SK-N-SH (cell line): ENCODE data around the gene BCL11B. TPM values are rescaled to one million over a fixed set of nuclear protein-coding genes. Genes with fewer than 3 reads are reported as not detected.

Experiments
- CTCF ChIA-PET: fragments of 300-600, 350-600 bp; formaldehyde crosslinking; extraction: SDS; loops from one replicate; lab custom pipeline; 2021; lab: Yijun Ruan, JAX
- POLR2A ChIA-PET: fragments of 350-600 bp; sonication (Branson Sonifier 250); formaldehyde crosslinking; extraction: SDS; loops from one replicate; lab custom pipeline; 2020; ENCODE audit warnings: antibody characterized with exemption, inconsistent platforms; lab: Yijun Ruan, JAX
- DNase-seq: peaks from one replicate; pipeline ENCODE4 v3.0.0; 2012
- H2AFZ ChIP-seq: fragments of 200-600 bp; sonication (generic); 2 replicates; pipeline ENCODE4 v1.8.1; 2016; ENCODE audit warnings: antibody characterized with exemption, mild to moderate bottlenecking, low read depth
- H3F3A ChIP-seq: fragments of 200-600 bp; sonication (generic); replicated peaks from 2 replicates; pipeline ENCODE3; 2016; ENCODE audit warnings: antibody characterized with exemption, mild to moderate bottlenecking; ENCODE audit not compliant: insufficient read depth
- H3K27ac ChIP-seq, 2 experiments: fragments of 200-500 bp in 1 of 2; fragments of 200-600 bp in 1 of 2; sonication (Bioruptor generic) in 1 of 2; sonication (generic), shearing (Covaris generic) in 1 of 2; 2 replicates each; pipeline versions ENCODE4 v1.5.1 to v1.6.1; 2014 to 2016; ENCODE audit warnings: low read depth in 2 of 2, inconsistent platforms in 1 of 2, low read length in 1 of 2, mild to moderate bottlenecking in 1 of 2, mixed read lengths in 1 of 2
- H3K27me3 ChIP-seq: fragments of 200-600 bp; sonication (generic), shearing (Covaris generic); 2 replicates; pipeline ENCODE4 v1.6.1; 2016; ENCODE audit warnings: mixed run types; ENCODE audit not compliant: insufficient read depth
- H3K36me3 ChIP-seq, 2 experiments: fragments of 200-500 bp in 1 of 2; fragments of 200-600 bp in 1 of 2; sonication (Bioruptor generic) in 1 of 2; sonication (generic) in 1 of 2; replicated peaks in 1 of 2; 2 replicates each; pipeline versions ENCODE3 to v1.5.1; 2014 to 2016; ENCODE audit warnings: low read length in 1 of 2, mild to moderate bottlenecking in 1 of 2; ENCODE audit not compliant: insufficient read depth in 2 of 2, control insufficient read depth in 1 of 2
- H3K4me1 ChIP-seq, 2 experiments: fragments of 200-500 bp in 1 of 2; fragments of 200-600 bp in 1 of 2; sonication (Bioruptor generic) in 1 of 2; sonication (generic), shearing (Covaris generic) in 1 of 2; 2 replicates each; pipeline versions ENCODE4 v1.5.1 to v1.6.1; 2014 to 2016; ENCODE audit warnings: low read depth in 1 of 2, low read length in 1 of 2, mixed run types in 1 of 2; ENCODE audit not compliant: insufficient read depth in 2 of 2, control insufficient read depth in 1 of 2
- H3K4me2 ChIP-seq: fragments of 200-600 bp; sonication (generic), shearing (Covaris generic); 2 replicates; pipeline ENCODE4 v1.6.1; 2017; ENCODE audit warnings: mixed run types
- H3K4me3 ChIP-seq, 2 experiments: fragments of 200-500 bp in 1 of 2; fragments of 200-600 bp in 1 of 2; sonication (Bioruptor generic) in 1 of 2; sonication (generic), shearing (Covaris generic) in 1 of 2; 2 replicates each; pipeline versions ENCODE4 v1.5.1 to v1.8.1; 2014 to 2016; ENCODE audit warnings: low read depth in 2 of 2, inconsistent platforms in 1 of 2, low read length in 1 of 2, mild to moderate bottlenecking in 1 of 2, mixed read lengths in 1 of 2, moderate library complexity in 1 of 2
- H3K79me2 ChIP-seq: fragments of 200-600 bp; sonication (generic); 2 replicates; pipeline ENCODE4 v1.8.1; 2017; ENCODE audit warnings: mild to moderate bottlenecking; ENCODE audit not compliant: insufficient read depth
- H3K9ac ChIP-seq: fragments of 200-600 bp; sonication (generic); 2 replicates; pipeline ENCODE4 v1.6.1; 2017; ENCODE audit warnings: mixed run types
- H3K9me2 ChIP-seq: fragments of 200-600 bp; sonication (generic); 2 replicates; pipeline ENCODE4 v1.6.1; 2017; ENCODE audit warnings: mixed run types
- H3K9me3 ChIP-seq: fragments of 200-600 bp; sonication (generic); 2 replicates; pipeline ENCODE4 v1.6.1; 2017; ENCODE audit warnings: mixed run types, mild to moderate bottlenecking, moderate library complexity
- H4K20me1 ChIP-seq: fragments of 200-600 bp; sonication (generic); 2 replicates; pipeline ENCODE4 v1.6.1; 2017; ENCODE audit warnings: mild to moderate bottlenecking, mixed run types; ENCODE audit not compliant: insufficient read depth
- CHD2 ChIP-seq: fragments of 150-350 bp; IDR thresholded peaks from 2 replicates; pipeline ENCODE4 v1.6.1; 2018; ENCODE audit warnings: low read length; ENCODE audit not compliant: partially characterized antibody
- ELF1 ChIP-seq: IDR thresholded peaks from 2 replicates; pipeline ENCODE4 v1.4.0; 2012
- EP300 ChIP-seq, 2 experiments: IDR thresholded peaks; 2 replicates each; pipeline versions ENCODE4 v1.4.0 to v1.6.1; 2012; ENCODE audit warnings: borderline replicate concordance in 1 of 2, low read depth in 1 of 2, low read length in 1 of 2
- EZH2phosphoT487 ChIP-seq: fragments of 200-600 bp; sonication (generic); IDR thresholded peaks from 2 replicates; pipeline ENCODE4 v1.6.1; 2017; ENCODE audit warnings: low read depth, mixed run types, mild to moderate bottlenecking, antibody characterized with exemption, moderate library complexity, borderline replicate concordance
- FOXJ3 ChIP-seq: sonication (generic); formaldehyde crosslinking; IDR thresholded peaks from 2 replicates; pipeline ENCODE4 v1.5.1; 2020; ENCODE audit warnings: mild to moderate bottlenecking, missing genetic modification reagents
- FOXM1 ChIP-seq: IDR thresholded peaks from 2 replicates; pipeline ENCODE4 v1.4.0; 2012; ENCODE audit warnings: low read depth, mild to moderate bottlenecking
- JUND ChIP-seq: IDR thresholded peaks from 2 replicates; pipeline ENCODE4 v1.4.0; 2012
- MAX ChIP-seq: IDR thresholded peaks from 2 replicates; pipeline ENCODE4 v1.4.0; 2012; ENCODE audit warnings: low read depth
- MXI1 ChIP-seq: IDR thresholded peaks from 2 replicates; pipeline ENCODE4 v1.6.1; 2012; ENCODE audit warnings: mild to moderate bottlenecking, low read depth, low read length, improper control_type of control experiment
- NRF1 ChIP-seq: IDR thresholded peaks from 2 replicates; pipeline ENCODE4 v1.6.1; 2012; ENCODE audit warnings: low read depth, mild to moderate bottlenecking, low read length
- POLR2AphosphoS5 ChIP-seq: IDR thresholded peaks from 2 replicates; pipeline ENCODE4 v1.6.1; 2012; ENCODE audit warnings: low read depth, low read length
- RAD21 ChIP-seq: IDR thresholded peaks from 2 replicates; pipeline ENCODE4 v1.6.1; 2012; ENCODE audit warnings: mild to moderate bottlenecking, low read length
- RFX5 ChIP-seq: IDR thresholded peaks from 2 replicates; pipeline ENCODE4 v1.6.1; 2012; ENCODE audit warnings: mild to moderate bottlenecking, improper control_type of control experiment, low read length
- RXRA ChIP-seq: IDR thresholded peaks from 2 replicates; pipeline ENCODE4 v1.4.0; 2012; ENCODE audit warnings: low read depth, mild to moderate bottlenecking, borderline replicate concordance
- SIN3A ChIP-seq: IDR thresholded peaks from 2 replicates; pipeline ENCODE4 v1.6.1; 2012; ENCODE audit warnings: low read depth, mild to moderate bottlenecking, low read length, moderate library complexity, borderline replicate concordance
- TAF1 ChIP-seq: IDR thresholded peaks from 2 replicates; pipeline ENCODE4 v1.6.1; 2012; ENCODE audit warnings: low read depth, mild to moderate bottlenecking, low read length, moderate library complexity, borderline replicate concordance
- TEAD4 ChIP-seq: IDR thresholded peaks from 2 replicates; pipeline ENCODE4 v1.4.0; 2012; ENCODE audit warnings: mild to moderate bottlenecking, borderline replicate concordance; ENCODE audit not compliant: insufficient read depth
- USF1 ChIP-seq: IDR thresholded peaks from 2 replicates; pipeline ENCODE4 v1.4.0; 2012; ENCODE audit warnings: low read depth, borderline replicate concordance
- USF2 ChIP-seq: fragments of 150-350 bp; IDR thresholded peaks from 2 replicates; pipeline ENCODE4 v1.6.1; 2017; ENCODE audit warnings: antibody characterized with exemption, low read length, low read depth, borderline replicate concordance
- YY1 ChIP-seq: IDR thresholded peaks from 2 replicates; pipeline ENCODE4 v1.4.0; 2012; ENCODE audit warnings: low read depth, mild to moderate bottlenecking
- WGBS: methylation state at CpG from one replicate; pipeline ENCODE4 v1.1.6; 2017; ENCODE audit warnings: low lambda C conversion rate; 5-methylcytosine and 5-hydroxymethylcytosine counted together
- polyA plus RNA-seq, 3 experiments: library from polyadenylated mRNA; depleted of rRNA; stranded (reverse); fragments of >200 nt; gene quantifications; 2 replicates each; pipeline ENCODE4 v1.2.3, GENCODE V29; 2012

BCL11B gene
- polyA plus RNA-seq, 1 of the 3 experiments (the other 2 are of a cell fraction), result not detected

- no peaks in the 10 kb centered on the region for H3F3A ChIP-seq
- no peaks in the 10 kb centered on the region; the same call in 1 of the 2 replicates for H3K9me3 ChIP-seq
- no peak overlapping the region for H2AFZ ChIP-seq
- no peak overlapping the region for H3K27ac ChIP-seq
- H3K4me3 ChIP-seq, result no peak overlapping the region
- no peaks in the 10 kb centered on the region for H4K20me1 ChIP-seq
- H3K27me3 ChIP-seq, result peaks cover 5% of the 10 kb centered on the region; the same call in 1 of the 2 replicates
- ChIA-PET CTCF (interaction anchor here (0.7 kb wide), 1 partner anchor 1634 kb away, joined by 3 read pairs; no protein-coding TSS in a partner anchor), POLR2A (no interaction called here)
- no peak overlapping the region for H3K4me2 ChIP-seq
- H3K79me2 ChIP-seq, result no peaks in the 10 kb centered on the region
- DNase-seq, result no peak
- no peaks in the 10 kb centered on the region for H3K9me2 ChIP-seq
- no peak for TF ChIP-seq ELF1
- TF ChIP-seq TEAD4, result no peak
- TF ChIP-seq JUND, result no peak
- no peak for TF ChIP-seq RFX5
- TF ChIP-seq MAX, result no peak
- TF ChIP-seq SIN3A, result no peak
- no peak for TF ChIP-seq YY1
- no peak for TF ChIP-seq FOXJ3 (CRISPR knock-in tag)
- TF ChIP-seq USF2, result no peak
- TF ChIP-seq POLR2AphosphoS5, result no peak
- no peak for TF ChIP-seq USF1
- no peak for TF ChIP-seq NRF1
- TF ChIP-seq RXRA, result no peak
- TF ChIP-seq CHD2, result no peak
- TF ChIP-seq RAD21, result no peak
- 26% methylated on average over 6 of the region's 6 CpGs for WGBS
- H3K4me1 ChIP-seq, result no peaks in the 10 kb centered on the region
- no peaks in the 10 kb centered on the region for H3K36me3 ChIP-seq
- no peak overlapping the region for H3K9ac ChIP-seq
Observed at GRCh38 chr14:99155173-99156089, 116.6 kb downstream of the BCL11B start.

GRCh38 chr14:99150236-99150635 is 121.8 kb downstream of the BCL11B start:
- peaks cover 34% of the 10 kb centered on the region for H3K27me3 ChIP-seq
- DNase-seq, result no peak
- no peaks in the 10 kb centered on the region for H3K9me2 ChIP-seq
- no peaks in the 10 kb centered on the region for H3F3A ChIP-seq
- H3K4me1 ChIP-seq, result no peaks in the 10 kb centered on the region
- WGBS, result 3% methylated on average over 2 of the region's 2 CpGs
- no peak overlapping the region for H3K4me2 ChIP-seq
- ChIA-PET POLR2A (no interaction called here), CTCF (no interaction called here)
- no peak overlapping the region for H2AFZ ChIP-seq
- no peaks in the 10 kb centered on the region; the same call in 1 of the 2 replicates for H3K9me3 ChIP-seq
- H3K79me2 ChIP-seq, result no peaks in the 10 kb centered on the region
- H4K20me1 ChIP-seq, result no peaks in the 10 kb centered on the region
- no peak overlapping the region for H3K4me3 ChIP-seq
- H3K27ac ChIP-seq, result no peak overlapping the region
- H3K36me3 ChIP-seq, result no peaks in the 10 kb centered on the region
- no peak overlapping the region for H3K9ac ChIP-seq
- TF ChIP-seq SIN3A (no peak), TAF1 (no peak), EP300 (IDR thresholded peaks at IDR 0.05; ENCODE audit: borderline replicate concordance in 1 of 2, low read depth in 1 of 2, low read length in 1 of 2) (no peak), EZH2phosphoT487 (no peak), FOXM1 (no peak), MXI1 (no peak), RXRA (no peak), POLR2AphosphoS5 (no peak), JUND (no peak)
